Spleen (tissue), 7 donors: ENCODE measurements around the gene DDX50.

ENCODE experiments used
- CTCF ChIP-seq, 11 experiments: fragments of 200-600 bp in 7 of 11; fragments of 450-650 bp in 4 of 11; sonication (generic) in 4 of 11; IDR thresholded peaks in 8 of 11; conservative IDR thresholded peaks in 3 of 11; 1 replicate in 7 of 11; 2 replicates in 4 of 11; pipeline versions ENCODE4 v1.4.0 to v1.8.0; 2016 to 2021; ENCODE audit warnings: antibody characterized with exemption in 11 of 11, inconsistent platforms in 4 of 11, mild to moderate bottlenecking in 1 of 11
- POLR2AphosphoS5 ChIP-seq, 3 donors: sonication (generic); formaldehyde crosslinking; IDR thresholded peaks; one replicate each; pipeline ENCODE4 v1.5.1; 2017; ENCODE audit warnings: antibody characterized with exemption in 3 of 3
- donor health status: DM: no; HTN: no; CAD: no; lungs with moderate emphysema.
- donor health status: DM: no; HTN: no; CAD: no.
- donor health status: DM: no; HTN: no; CAD: no.

GRCh38 chr10:68864611-68865010 is 36.5 kb upstream of the DDX50 start:
- TF ChIP-seq CTCF (IDR thresholded peaks at IDR 0.05 in 8 of 11, conservative IDR thresholded peaks at IDR 0.05 in 3 of 11), result no peak
- no peak for TF ChIP-seq POLR2AphosphoS5 (IDR thresholded peaks at IDR 0.05)
